Measurements from ENCODE around the gene POMP.

DNA sequence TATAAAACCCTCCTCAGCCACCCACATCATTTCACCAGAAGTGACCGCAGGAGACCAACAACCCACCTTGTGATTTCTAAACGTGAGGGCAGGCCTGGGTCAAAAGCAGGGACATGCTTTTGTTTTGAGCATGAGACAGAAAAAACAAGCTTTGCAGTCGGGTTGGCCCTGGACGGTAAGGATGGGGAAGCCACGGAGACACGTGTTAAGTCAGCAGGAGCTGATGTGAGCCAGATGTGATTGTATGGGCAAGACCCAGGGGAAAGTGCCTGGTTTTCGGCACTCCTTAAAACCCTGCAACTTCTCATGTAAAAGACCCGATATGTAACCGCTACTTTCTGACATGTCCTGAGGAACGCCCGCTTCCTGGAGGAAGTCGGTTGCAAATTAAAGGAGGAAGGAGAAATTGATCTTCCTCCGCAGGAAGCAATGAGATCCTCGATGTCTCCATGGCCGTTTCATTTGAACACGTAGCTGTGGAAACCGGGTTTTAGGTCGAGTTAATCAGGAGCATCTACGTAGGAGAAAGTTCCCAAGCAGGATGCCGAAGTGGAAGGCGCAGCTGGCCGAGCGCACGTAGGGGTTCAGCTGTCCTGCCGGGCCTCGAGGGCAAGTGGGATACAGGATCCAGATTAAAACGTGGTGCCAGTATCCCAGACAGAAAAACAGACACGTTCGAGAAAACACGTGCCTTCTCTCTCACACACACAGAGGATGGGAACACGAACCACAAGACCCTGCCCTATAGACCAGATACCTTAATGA is 40.5 kb upstream of the POMP start:
- TF ChIP-seq, protein P1, sequence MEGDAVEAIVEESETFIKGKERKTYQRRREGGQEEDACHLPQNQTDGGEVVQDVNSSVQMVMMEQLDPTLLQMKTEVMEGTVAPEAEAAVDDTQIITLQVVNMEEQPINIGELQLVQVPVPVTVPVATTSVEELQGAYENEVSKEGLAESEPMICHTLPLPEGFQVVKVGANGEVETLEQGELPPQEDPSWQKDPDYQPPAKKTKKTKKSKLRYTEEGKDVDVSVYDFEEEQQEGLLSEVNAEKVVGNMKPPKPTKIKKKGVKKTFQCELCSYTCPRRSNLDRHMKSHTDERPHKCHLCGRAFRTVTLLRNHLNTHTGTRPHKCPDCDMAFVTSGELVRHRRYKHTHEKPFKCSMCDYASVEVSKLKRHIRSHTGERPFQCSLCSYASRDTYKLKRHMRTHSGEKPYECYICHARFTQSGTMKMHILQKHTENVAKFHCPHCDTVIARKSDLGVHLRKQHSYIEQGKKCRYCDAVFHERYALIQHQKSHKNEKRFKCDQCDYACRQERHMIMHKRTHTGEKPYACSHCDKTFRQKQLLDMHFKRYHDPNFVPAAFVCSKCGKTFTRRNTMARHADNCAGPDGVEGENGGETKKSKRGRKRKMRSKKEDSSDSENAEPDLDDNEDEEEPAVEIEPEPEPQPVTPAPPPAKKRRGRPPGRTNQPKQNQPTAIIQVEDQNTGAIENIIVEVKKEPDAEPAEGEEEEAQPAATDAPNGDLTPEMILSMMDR (conservative IDR thresholded peaks at IDR 0.05 in 1 of 2, IDR thresholded peaks at IDR 0.05 in 1 of 2; ENCODE audit: low read depth in 1 of 2, low read length in 2 of 2): no peak
- no peak for TF ChIP-seq EZH2 (IDR thresholded peaks at IDR 0.05; ENCODE audit: low read length, missing control alignments)
